Natural killer cell (primary cell): Measurements from ENCODE around the gene WDTC1. TPM values are rescaled to one million over a fixed set of nuclear protein-coding genes. Genes with fewer than 3 reads are reported as not detected.
A peak's percentile ranks its signal among the peaks of the same experiment; 100 is the strongest.

Experiments used
- ATAC-seq, 3 donors: fragments of 150-1000 bp in 2 of 3; fragments of 200-7000 bp in 1 of 3; cut with Tn5 transposase; 1 replicate in 1 of 3; 2 replicates in 2 of 3; pipeline ENCODE4 v1.10.0; 2021; ENCODE audit warnings: mild to moderate bottlenecking in 2 of 3, moderate library complexity in 2 of 3
- DNase-seq, 2 donors: peaks; one replicate each; pipeline versions ENCODE4 v3.0.0 to v3.0.0-alpha.2; 2013 to 2021; ENCODE audit warnings: mixed read lengths in 1 of 2
- H3K27ac ChIP-seq: one replicate; pipeline ENCODE4 v1.5.1; 2013; ENCODE audit warnings: mild to moderate bottlenecking, low read length
- H3K27me3 ChIP-seq: one replicate; pipeline ENCODE4 v1.6.1; 2013; ENCODE audit warnings: low read length; ENCODE audit not compliant: control insufficient read depth, insufficient read depth
- H3K36me3 ChIP-seq: one replicate; pipeline ENCODE4 v1.6.1; 2013; ENCODE audit warnings: low read length; ENCODE audit not compliant: control insufficient read depth, insufficient read depth
- H3K4me1 ChIP-seq: one replicate; pipeline ENCODE4 v1.6.1; 2013; ENCODE audit warnings: low read length; ENCODE audit not compliant: control insufficient read depth, insufficient read depth
- H3K4me3 ChIP-seq: one replicate; pipeline ENCODE4 v1.5.1; 2013; ENCODE audit warnings: low read length
- H3K9me3 ChIP-seq: one replicate; pipeline ENCODE4 v1.6.1; 2013; ENCODE audit warnings: low read length; ENCODE audit not compliant: control insufficient read depth, insufficient read depth
- H3K27ac Mint-ChIP-seq, 2 donors: one replicate each; pipeline ENCODE4 v1.8.0; 2022; ENCODE audit warnings: mild to moderate bottlenecking in 2 of 2, mixed read lengths in 2 of 2, moderate library complexity in 1 of 2
- H3K27me3 Mint-ChIP-seq, 2 donors: one replicate each; pipeline ENCODE4 v1.8.0; 2022; ENCODE audit warnings: low read depth in 2 of 2, mixed read lengths in 2 of 2
- H3K36me3 Mint-ChIP-seq: one replicate; pipeline ENCODE4 v1.8.0; 2022; ENCODE audit warnings: mixed read lengths
- H3K4me1 Mint-ChIP-seq, 2 donors: one replicate each; pipeline ENCODE4 v1.8.0; 2022; ENCODE audit warnings: mixed read lengths in 2 of 2
- H3K4me3 Mint-ChIP-seq: one replicate; pipeline ENCODE4 v1.8.0; 2022; ENCODE audit warnings: mild to moderate bottlenecking, moderate library complexity, mixed read lengths
- H3K9me3 Mint-ChIP-seq, 2 donors: one replicate each; pipeline ENCODE4 v1.8.0; 2022; ENCODE audit warnings: mixed read lengths in 2 of 2
- WGBS: methylation state at CpG from one replicate; pipeline ENCODE4 v1.1.7; 2013; ENCODE audit warnings: missing lambda C conversion rate; ENCODE audit not compliant: insufficient coverage; 5-methylcytosine and 5-hydroxymethylcytosine counted together
- intact Hi-C: fragments of 100-400 bp; cut with micrococcal nuclease; formaldehyde crosslinking; loops from one replicate; pipeline ENCODE4 v1.14.2; 2022
- total RNA-seq, 4 donors: library from RNA; stranded (reverse); fragments of 120-200 nt in 1 of 4; gene quantifications; one replicate each; pipeline versions ENCODE4 v1.2.3 to v1.2.4, GENCODE V29; 2013 to 2022
- TF ChIP-seq, protein P1 (sequence below): fragments of 200-600 bp; IDR thresholded peaks from one replicate; pipeline ENCODE4 v1.8.0; 2022; ENCODE audit warnings: antibody characterized with exemption

The WDTC1 gene
- total RNA-seq, 3 donors from 2014 or later (not counting 1 experiment from before 2014, with no cell fraction given): 68.9 to 82.0 (median 81.7) TPM

GRCh38 chr1:27306892-27307761 is 72.7 kb downstream of the WDTC1 start:
- ATAC-seq: no peak

GRCh38 chr1:27307874-27308598 is 73.6 kb downstream of the WDTC1 start:
- Mint-ChIP-seq H3K4me3 (no peak overlapping the region), H3K36me3 (no peaks in the 10 kb centered on the region), H3K27me3 (no peaks in the 10 kb centered on the region), H3K27ac (no peak overlapping the region), H3K4me1 (no peaks in the 10 kb centered on the region), H3K9me3 (no peaks in the 10 kb centered on the region)
- ATAC-seq: no peak
- Histone ChIP-seq H3K9me3 (no peaks in the 10 kb centered on the region), H3K4me1 (no peaks in the 10 kb centered on the region), H3K27ac (no peak overlapping the region), H3K36me3 (peaks cover 23% of the 10 kb centered on the region), H3K27me3 (no peaks in the 10 kb centered on the region), H3K4me3 (no peak overlapping the region)
- intact Hi-C loops: no loop called here
- TF ChIP-seq, protein P1, sequence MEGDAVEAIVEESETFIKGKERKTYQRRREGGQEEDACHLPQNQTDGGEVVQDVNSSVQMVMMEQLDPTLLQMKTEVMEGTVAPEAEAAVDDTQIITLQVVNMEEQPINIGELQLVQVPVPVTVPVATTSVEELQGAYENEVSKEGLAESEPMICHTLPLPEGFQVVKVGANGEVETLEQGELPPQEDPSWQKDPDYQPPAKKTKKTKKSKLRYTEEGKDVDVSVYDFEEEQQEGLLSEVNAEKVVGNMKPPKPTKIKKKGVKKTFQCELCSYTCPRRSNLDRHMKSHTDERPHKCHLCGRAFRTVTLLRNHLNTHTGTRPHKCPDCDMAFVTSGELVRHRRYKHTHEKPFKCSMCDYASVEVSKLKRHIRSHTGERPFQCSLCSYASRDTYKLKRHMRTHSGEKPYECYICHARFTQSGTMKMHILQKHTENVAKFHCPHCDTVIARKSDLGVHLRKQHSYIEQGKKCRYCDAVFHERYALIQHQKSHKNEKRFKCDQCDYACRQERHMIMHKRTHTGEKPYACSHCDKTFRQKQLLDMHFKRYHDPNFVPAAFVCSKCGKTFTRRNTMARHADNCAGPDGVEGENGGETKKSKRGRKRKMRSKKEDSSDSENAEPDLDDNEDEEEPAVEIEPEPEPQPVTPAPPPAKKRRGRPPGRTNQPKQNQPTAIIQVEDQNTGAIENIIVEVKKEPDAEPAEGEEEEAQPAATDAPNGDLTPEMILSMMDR: no peak
- DNase-seq: no peak
- 97% methylated on average over 6 of the region's 6 CpGs for WGBS

More at GRCh38 chr1:27306892-27307761, 72.7 kb downstream of the WDTC1 start:
- Histone ChIP-seq H3K4me1 (no peaks in the 10 kb centered on the region), H3K27ac (no peak overlapping the region), H3K9me3 (no peaks in the 10 kb centered on the region), H3K36me3 (peaks cover 29% of the 10 kb centered on the region), H3K4me3 (no peak overlapping the region), H3K27me3 (no peaks in the 10 kb centered on the region)
- DNase-seq: no peak
- Mint-ChIP-seq H3K27ac (peak overlapping the region in 1 of 2 donors; percentile 13), H3K9me3 (no peaks in the 10 kb centered on the region), H3K27me3 (no peaks in the 10 kb centered on the region), H3K36me3 (no peaks in the 10 kb centered on the region), H3K4me3 (no peak overlapping the region), H3K4me1 (no peaks in the 10 kb centered on the region)
- intact Hi-C loops: no loop called here
- TF ChIP-seq, protein P1: no peak
- 83% methylated on average over 10 of the region's 11 CpGs for WGBS

GRCh38 chr1:27314169-27314568 is 79.7 kb downstream of the WDTC1 start:
- Histone ChIP-seq H3K4me1 (no peaks in the 10 kb centered on the region), H3K27ac (no peak overlapping the region), H3K9me3 (no peaks in the 10 kb centered on the region), H3K27me3 (no peaks in the 10 kb centered on the region), H3K36me3 (no peaks in the 10 kb centered on the region), H3K4me3 (no peak overlapping the region)
- no peaks in the 10 kb centered on the region for H3K4me1 Mint-ChIP-seq
- TF ChIP-seq, protein P1: no peak
- WGBS: 88% methylated on average over 2 of the region's 3 CpGs
- intact Hi-C loops: no loop called here
- H3K36me3 Mint-ChIP-seq: no peaks in the 10 kb centered on the region
- no peak overlapping the region for H3K27ac Mint-ChIP-seq
- H3K9me3 Mint-ChIP-seq: no peaks in the 10 kb centered on the region
- H3K27me3 Mint-ChIP-seq: peaks cover 0 to 4% of the 10 kb centered on the region in 2 donors
- DNase-seq: no peak
- H3K4me3 Mint-ChIP-seq: no peak overlapping the region
- no peak for ATAC-seq
